ENCODE data around the gene C17orf50. TPM values are rescaled to one million over a fixed set of nuclear protein-coding genes. Genes with fewer than 3 reads are reported as not detected.
A peak's percentile ranks its signal among the peaks of the same experiment; 100 is the strongest.

The C17orf50 gene
- total and polyA plus RNA-seq, 8 donors, result 0.12 to 0.28 (median 0.17) TPM; not detected in 5

GRCh38 chr17:35773679-35774425 is 13.2 kb downstream of the C17orf50 start:
- ATAC-seq (peak in 2 of 4 donors; percentile 7 to 12), DNase-seq (no peak), FAIRE-seq (no peak)
- intact Hi-C loops (cut with DNase I), result no loop called here
- no peaks in the 10 kb centered on the region for H3K9me3 ChIP-seq
- no peaks in the 10 kb centered on the region for H3K36me3 ChIP-seq
- no peak overlapping the region for H3K4me3 ChIP-seq
- H3K27me3 ChIP-seq, result no peaks in the 10 kb centered on the region
- WGBS, 2 donors, result 82 to 89% methylated on average over 10 of the region's 10 CpGs
- TF ChIP-seq CTCF (IDR thresholded peaks at IDR 0.05), result no peak
- H3K4me1 ChIP-seq, result no peaks in the 10 kb centered on the region
- no peak overlapping the region for H3K27ac ChIP-seq

GRCh38 chr17:35774499-35774898 is 13.8 kb downstream of the C17orf50 start:
- FAIRE-seq (no peak), ATAC-seq (peak in 3 of 4 donors; percentile 52 to 75 (median 60)), DNase-seq (peak in 2 of 6 donors; percentile 52 to 64)
- no peaks in the 10 kb centered on the region for H3K36me3 ChIP-seq
- H3K4me3 ChIP-seq, result no peak overlapping the region
- intact Hi-C loops (cut with DNase I), result no loop called here
- WGBS, 2 donors, result 45 to 52% methylated on average over 5 of the region's 5 CpGs
- H3K4me1 ChIP-seq, result no peaks in the 10 kb centered on the region
- H3K27ac ChIP-seq, result no peak overlapping the region
- H3K27me3 ChIP-seq, result no peaks in the 10 kb centered on the region
- no peak for TF ChIP-seq CTCF (IDR thresholded peaks at IDR 0.05)
- no peaks in the 10 kb centered on the region for H3K9me3 ChIP-seq

- intact Hi-C loops (cut with DNase I), result no loop called here
- FAIRE-seq (no peak), ATAC-seq (no peak), DNase-seq (peak in 1 of 6 donors; percentile 49)
- Histone ChIP-seq H3K4me1 (no peaks in the 10 kb centered on the region), H3K27me3 (no peaks in the 10 kb centered on the region), H3K27ac (no peak overlapping the region), H3K9me3 (no peaks in the 10 kb centered on the region), H3K4me3 (no peak overlapping the region), H3K36me3 (no peaks in the 10 kb centered on the region)
- TF ChIP-seq CTCF (IDR thresholded peaks at IDR 0.05), result no peak
- 76 to 82% methylated on average over 5 of the region's 5 CpGs for WGBS, 2 donors
These were observed 14.4 kb downstream of the C17orf50 start for GRCh38 chr17:35775039-35775438.

- FAIRE-seq (no peak), DNase-seq (no peak), ATAC-seq (no peak)
- H3K27me3 ChIP-seq, result no peaks in the 10 kb centered on the region
- no peak for TF ChIP-seq CTCF (IDR thresholded peaks at IDR 0.05)
- WGBS, 2 donors, result 64 to 74% methylated on average over 6 of the region's 6 CpGs
- intact Hi-C loops (cut with DNase I), result no loop called here
- H3K27ac ChIP-seq, result no peak overlapping the region
- H3K4me3 ChIP-seq, result no peak overlapping the region
- no peaks in the 10 kb centered on the region for H3K4me1 ChIP-seq
- no peaks in the 10 kb centered on the region for H3K36me3 ChIP-seq
- H3K9me3 ChIP-seq, result no peaks in the 10 kb centered on the region
These were observed 14.9 kb downstream of the C17orf50 start for GRCh38 chr17:35775583-35775982.

- DNase-seq (peak in 1 of 6 donors; percentile 44), ATAC-seq (no peak), FAIRE-seq (no peak)
- no peaks in the 10 kb centered on the region for H3K27me3 ChIP-seq
- intact Hi-C loops (cut with DNase I), result no loop called here
- H3K4me3 ChIP-seq, result no peak overlapping the region
- no peaks in the 10 kb centered on the region for H3K36me3 ChIP-seq
- TF ChIP-seq CTCF (IDR thresholded peaks at IDR 0.05), result no peak
- 89% methylated on average over 16 of the region's 16 CpGs for WGBS, 2 donors
- no peaks in the 10 kb centered on the region for H3K9me3 ChIP-seq
- H3K27ac ChIP-seq, result no peak overlapping the region
- peaks cover 1 to 14% (median 4%) of the 10 kb centered on the region in 3 donors for H3K4me1 ChIP-seq
These were observed 18.0 kb downstream of the C17orf50 start for GRCh38 chr17:35778641-35779196.

Measured in pancreas (tissue), 10 donors.